Osteoblast (primary cell): ENCODE measurements around the gene CD52. TPM values are rescaled to one million over a fixed set of nuclear protein-coding genes. Genes with fewer than 3 reads are reported as not detected.

Experiments used
- DNase-seq: peaks from one replicate; pipeline ENCODE4 v3.0.0; 2011; ENCODE audit warnings: low spot score, mixed read lengths; ENCODE audit not compliant: insufficient read length; ENCODE audit errors: missing footprints
- H2AFZ ChIP-seq: 2 replicates; pipeline ENCODE4 v1.6.0; 2011; ENCODE audit warnings: mild to moderate bottlenecking, low read length
- H3K27ac ChIP-seq: 2 replicates; pipeline ENCODE4 v1.5.1; 2011; ENCODE audit warnings: mild to moderate bottlenecking, low read depth, low read length, moderate library complexity
- H3K27me3 ChIP-seq: 2 replicates; pipeline ENCODE4 v1.6.0; 2012; ENCODE audit warnings: mild to moderate bottlenecking, control low read depth, inconsistent platforms, low read length, moderate library complexity; ENCODE audit not compliant: insufficient read depth
- H3K36me3 ChIP-seq: 2 replicates; pipeline ENCODE4 v1.5.1; 2011; ENCODE audit warnings: mild to moderate bottlenecking, low read length, control low read depth, moderate library complexity; ENCODE audit not compliant: insufficient read depth
- H3K4me1 ChIP-seq: 2 replicates; pipeline ENCODE4 v1.5.1; 2011; ENCODE audit warnings: mild to moderate bottlenecking, low read length, control low read depth, moderate library complexity; ENCODE audit not compliant: insufficient read depth
- H3K4me2 ChIP-seq: 2 replicates; pipeline ENCODE4 v1.6.0; 2011; ENCODE audit warnings: mild to moderate bottlenecking, low read length; ENCODE audit not compliant: insufficient read depth
- H3K4me3 ChIP-seq: fragments of 200-600 bp; sonication (generic); 3 replicates; pipeline ENCODE4 v1.5.1; 2012; ENCODE audit warnings: mild to moderate bottlenecking, low read length, inconsistent platforms; ENCODE audit not compliant: insufficient read depth
- H3K79me2 ChIP-seq: 2 replicates; pipeline ENCODE4 v1.6.0; 2012; ENCODE audit warnings: mild to moderate bottlenecking, low read length, control low read depth, inconsistent platforms; ENCODE audit not compliant: insufficient read depth
- H3K9me3 ChIP-seq: 2 replicates; pipeline ENCODE4 v1.5.1; 2011; ENCODE audit warnings: low read depth, low read length, control low read depth
- H4K20me1 ChIP-seq: 2 replicates; pipeline ENCODE4 v1.6.0; 2012; ENCODE audit warnings: mild to moderate bottlenecking, low read length, control low read depth; ENCODE audit not compliant: insufficient read depth
- CTCF ChIP-seq: IDR thresholded peaks from 2 replicates; pipeline ENCODE4 v1.5.1; 2011; ENCODE audit warnings: mild to moderate bottlenecking, low read depth, low read length, moderate library complexity; ENCODE audit errors: extremely low read depth
- total RNA-seq: library from RNA; depleted of rRNA; stranded (reverse); fragments of >200 nt; gene quantifications from 2 replicates; pipeline ENCODE4 v1.2.3, GENCODE V29; 2012

The CD52 gene
- total RNA-seq, 1 donor: not detected

- H3K9me3 ChIP-seq: no peaks in the 10 kb centered on the region
- peaks cover 3% of the 10 kb centered on the region for H3K4me1 ChIP-seq
- H4K20me1 ChIP-seq: no peaks in the 10 kb centered on the region
- H3K36me3 ChIP-seq: no peaks in the 10 kb centered on the region
- peaks cover 6% of the 10 kb centered on the region for H3K27me3 ChIP-seq
- H3K27ac ChIP-seq: no peak overlapping the region
- no peak for DNase-seq
- H3K4me3 ChIP-seq: no peak overlapping the region
- no peak for TF ChIP-seq CTCF
- H3K4me2 ChIP-seq: no peak overlapping the region
- H3K79me2 ChIP-seq: no peaks in the 10 kb centered on the region
- no peak overlapping the region for H2AFZ ChIP-seq
Observed at GRCh38 chr1:26368486-26368885, 50.7 kb downstream of the CD52 start.

Other genes starting within 250 kb of the CD52 start
- gene PDIK1L, start 206.1 kb upstream of the CD52 start, total RNA-seq: 6.5 TPM in 2 replicates
- not detected in 2 replicates for gene FAM110D, start 158.9 kb upstream of the CD52 start, total RNA-seq
- gene C1orf232, start 149.0 kb upstream of the CD52 start, total RNA-seq: not detected in 2 replicates
- gene ZNF593, start 148.1 kb upstream of the CD52 start, total RNA-seq: 21.2 and 29.0 TPM in 2 replicates
- gene ZNF593OS, start 146.1 kb upstream of the CD52 start, total RNA-seq: not detected in 2 replicates
- gene CNKSR1, start 140.5 kb upstream of the CD52 start, total RNA-seq: under 0.01 TPM in 1 of 2 replicates, not detected in the other
- gene CATSPER4, start 127.4 kb upstream of the CD52 start, total RNA-seq: not detected in 2 replicates
- 8.0 and 9.1 TPM in 2 replicates for gene CEP85, start 83.8 kb upstream of the CD52 start, total RNA-seq
- 29.2 and 30.8 TPM in 2 replicates for gene SH3BGRL3, start 37.9 kb upstream of the CD52 start, total RNA-seq
- gene UBXN11, start 11.3 kb upstream of the CD52 start, total RNA-seq: 5.8 and 6.2 TPM in 2 replicates
- gene CRYBG2, start 36.2 kb downstream of the CD52 start, total RNA-seq: not detected in 2 replicates
- not detected in 2 replicates for gene ZNF683, start 54.8 kb downstream of the CD52 start, total RNA-seq
- gene LIN28A, start 92.9 kb downstream of the CD52 start, total RNA-seq: not detected in 2 replicates
- gene DHDDS, start 114.4 kb downstream of the CD52 start, total RNA-seq: 56.6 and 63.3 TPM in 2 replicates
- 181 and 198 TPM in 2 replicates for gene HMGN2, start 154.5 kb downstream of the CD52 start, total RNA-seq
- 2.2 and 2.4 TPM in 2 replicates for gene RPS6KA1, start 211.8 kb downstream of the CD52 start, total RNA-seq